ENCODE results near the gene CEP44.
"Not testable (repeated sequence)": the region's sequence is repeated elsewhere in the genome, so short reads cannot be mapped to it uniquely, and the experiment has no call there.

The CEP44 gene

GRCh38 chr4:174324236-174324635 is 40.5 kb downstream of the CEP44 start:
- no peak for DNase-seq (ENCODE audit: low spot score)

GRCh38 chr4:174324725-174325124 is 41.0 kb downstream of the CEP44 start:
- DNase-seq (ENCODE audit: low spot score): no peak

DNA sequence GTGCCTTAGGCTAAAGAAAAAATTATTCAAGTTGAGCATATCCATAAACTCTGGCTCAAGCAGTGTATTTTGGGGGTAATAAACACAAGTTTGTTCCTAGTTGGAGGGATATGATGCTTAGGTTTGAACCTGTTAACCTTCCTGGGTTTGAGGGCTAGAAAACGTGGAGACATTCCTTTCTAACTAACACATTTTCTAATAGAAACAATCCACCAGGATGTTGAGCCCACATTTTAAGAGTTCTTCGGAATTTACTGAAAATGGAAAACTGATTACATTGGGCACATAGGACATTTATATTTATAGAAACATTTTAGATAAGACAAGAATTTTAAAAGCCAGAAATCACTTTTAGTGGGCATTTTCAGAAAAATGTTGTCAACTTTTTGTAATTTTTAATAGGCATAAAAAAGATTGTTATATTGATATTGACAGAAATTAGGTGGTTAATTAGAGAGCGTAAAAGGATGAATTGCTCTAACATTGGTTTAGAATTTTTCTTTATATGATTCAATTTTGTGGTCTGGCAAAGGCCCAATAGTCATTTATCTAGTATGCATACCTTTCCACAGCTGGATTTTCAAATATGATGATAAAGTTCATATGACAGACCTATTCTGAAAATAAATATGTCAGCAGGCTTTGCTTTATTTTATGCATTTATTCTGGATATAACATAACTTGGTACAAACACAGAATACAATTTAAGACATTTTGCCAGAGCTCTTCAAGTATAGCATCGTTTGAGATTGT is 49.2 kb downstream of the CEP44 start:
- DNase-seq (ENCODE audit: low spot score): no peak

DNA sequence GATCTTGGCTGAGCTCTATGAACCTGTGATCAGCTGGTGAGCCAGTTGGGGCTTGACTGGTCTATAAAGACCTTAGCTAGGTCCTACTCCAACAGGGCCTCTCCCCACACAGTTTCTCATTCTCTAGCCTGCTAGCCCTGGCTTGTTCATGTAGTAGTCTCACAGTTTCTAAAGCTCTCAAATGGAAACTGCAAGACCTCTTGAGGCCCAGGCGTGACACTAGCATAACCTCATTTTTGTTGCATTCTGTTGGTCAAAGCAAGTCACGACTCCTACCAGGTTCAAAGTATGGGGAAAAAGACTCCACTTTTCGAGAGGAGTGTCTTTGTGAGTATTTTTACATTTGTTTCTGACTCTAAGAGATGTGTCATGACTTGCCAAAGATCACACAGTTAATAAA is 50.9 kb downstream of the CEP44 start:
- DNase-seq (ENCODE audit: low spot score): no peak

DNA sequence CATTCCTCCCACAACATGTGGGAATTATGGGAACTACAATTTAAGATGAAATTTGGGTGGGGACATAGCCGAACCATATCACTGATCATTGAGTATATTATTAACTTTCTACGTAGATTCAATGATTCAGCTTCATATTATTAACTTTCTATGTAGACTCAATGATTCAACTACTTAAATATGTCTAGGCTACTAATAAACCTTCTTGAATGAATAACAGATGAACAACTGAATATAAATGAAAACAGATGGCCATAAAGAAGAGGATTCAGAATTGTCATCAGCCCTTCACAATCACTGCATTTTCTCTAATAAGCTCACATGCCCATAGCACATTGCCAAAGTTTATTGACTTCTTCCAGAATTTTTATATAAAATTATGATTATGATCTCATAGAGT is 57.0 kb downstream of the CEP44 start:
- no peak for DNase-seq (ENCODE audit: low spot score)

GRCh38 chr4:174349156-174349555 is 65.4 kb downstream of the CEP44 start:
- no peak for DNase-seq (ENCODE audit: low spot score)

- DNase-seq (ENCODE audit: low spot score): no peak
Observed at GRCh38 chr4:174352061-174352819, 68.5 kb downstream of the CEP44 start.

DNA sequence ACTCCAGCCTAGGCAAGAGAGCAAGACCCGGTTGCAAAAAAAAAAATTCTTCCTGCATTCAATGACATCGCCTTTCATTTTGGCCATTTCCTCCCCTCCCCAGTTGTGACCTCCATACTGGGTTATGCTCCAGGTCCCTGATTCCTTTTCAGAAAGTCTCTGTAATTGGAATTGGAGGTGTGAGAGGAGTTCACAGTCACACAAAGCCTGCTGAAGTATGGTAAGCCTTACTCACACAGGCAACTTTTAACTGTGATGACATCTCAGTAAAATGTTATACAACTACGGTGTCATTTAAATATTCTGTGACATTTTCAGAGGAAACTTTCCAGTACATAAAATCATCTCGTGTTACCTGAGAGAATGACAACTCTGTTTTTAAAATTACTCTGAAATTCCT is 73.6 kb downstream of the CEP44 start:
- DNase-seq (ENCODE audit: low spot score): no peak

- DNase-seq (ENCODE audit: low spot score): no peak
Observed at GRCh38 chr4:174358410-174358809, 74.7 kb downstream of the CEP44 start.

DNA sequence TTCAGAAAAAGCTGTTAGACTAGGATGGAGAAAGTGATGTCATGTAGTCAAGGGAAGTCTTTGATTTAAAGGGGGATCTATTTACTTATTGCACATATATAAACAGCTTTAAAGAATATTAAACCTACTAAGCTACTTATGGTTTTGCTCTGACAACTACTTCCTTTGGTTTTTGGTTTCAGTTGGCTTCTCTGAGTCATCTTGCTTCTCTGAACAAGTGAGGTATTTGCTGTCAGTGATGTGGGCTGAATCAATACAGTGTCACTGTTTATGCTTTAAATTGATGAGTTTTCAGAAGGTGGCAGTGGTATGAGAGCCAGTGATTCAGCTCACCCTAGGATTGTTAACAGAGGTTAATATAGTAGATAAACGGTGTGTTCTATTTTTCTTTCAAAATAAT is 75.1 kb downstream of the CEP44 start:
- no peak for DNase-seq (ENCODE audit: low spot score)

- no peak for DNase-seq (ENCODE audit: low spot score)
Observed at GRCh38 chr4:174362340-174362739, 78.6 kb downstream of the CEP44 start.

DNA sequence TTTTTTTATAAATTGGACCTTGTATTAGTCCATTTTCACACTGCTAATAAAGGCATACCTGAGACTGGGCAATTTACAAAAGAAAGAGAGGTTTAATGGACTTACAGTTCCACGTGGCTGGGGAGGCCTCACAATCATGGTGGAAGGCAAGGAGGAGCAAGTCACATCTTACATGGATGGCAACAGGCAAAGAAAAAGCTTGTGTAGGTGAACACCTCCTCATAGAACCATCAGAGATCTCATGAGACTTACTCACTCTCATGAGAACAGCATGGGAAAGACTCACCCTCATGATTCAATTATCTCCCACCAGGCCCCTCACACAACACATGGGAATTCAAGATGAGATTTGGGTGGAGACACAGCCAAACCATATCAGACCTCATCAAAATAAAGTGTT is 80.1 kb downstream of the CEP44 start:
- not testable (repeated sequence) for DNase-seq (ENCODE audit: low spot score)

DNA sequence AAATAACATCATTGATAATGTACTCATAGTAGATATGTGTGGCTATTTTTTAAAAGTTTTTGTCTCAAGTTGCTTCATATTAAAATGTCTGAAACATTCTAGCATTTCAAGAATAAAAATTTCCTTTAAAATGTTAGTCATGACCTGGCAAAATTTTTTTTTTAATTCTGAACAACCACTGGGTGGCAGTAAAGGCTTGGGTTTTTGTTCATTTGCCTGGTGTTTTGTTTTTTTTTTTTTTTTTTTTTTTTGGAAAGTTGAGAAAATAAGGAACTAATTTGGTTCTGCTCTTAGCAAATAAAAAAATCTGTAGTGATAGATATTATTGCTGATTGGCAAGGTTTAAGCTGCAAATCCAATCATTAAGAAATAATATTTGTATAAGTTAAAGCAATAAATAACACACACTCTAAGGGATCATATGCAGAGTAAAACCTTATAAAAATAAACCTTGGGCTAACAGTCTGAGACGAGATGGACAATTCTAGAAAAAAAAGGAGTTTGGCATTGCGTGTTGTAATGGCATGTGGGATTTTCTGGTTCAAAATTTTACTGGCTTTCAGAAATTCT is 81.4 kb downstream of the CEP44 start:
- peak; percentile 24 for DNase-seq (ENCODE audit: low spot score)

- DNase-seq (ENCODE audit: low spot score): no peak
Observed at GRCh38 chr4:174369985-174370384, 86.3 kb downstream of the CEP44 start.

DNA sequence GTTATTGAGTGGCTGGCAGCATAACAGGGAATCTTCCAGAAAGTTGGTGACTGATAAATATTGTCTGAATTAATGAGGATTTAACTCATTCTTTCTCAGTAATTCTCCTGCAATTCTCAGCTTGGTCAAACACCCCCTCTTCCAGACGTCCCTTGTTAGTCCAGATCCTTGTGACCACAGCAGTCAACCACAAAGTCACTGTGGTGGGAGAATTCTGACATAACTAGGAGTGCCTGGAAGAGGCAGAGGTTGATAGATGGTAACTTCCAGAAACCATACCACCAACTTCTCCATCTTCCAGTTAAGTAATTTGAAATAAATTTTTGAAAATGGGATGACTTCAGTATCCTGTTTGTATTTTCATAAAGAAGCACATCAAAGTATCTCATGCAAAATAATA is 90.1 kb downstream of the CEP44 start:
- no peak for DNase-seq (ENCODE audit: low spot score)

DNA sequence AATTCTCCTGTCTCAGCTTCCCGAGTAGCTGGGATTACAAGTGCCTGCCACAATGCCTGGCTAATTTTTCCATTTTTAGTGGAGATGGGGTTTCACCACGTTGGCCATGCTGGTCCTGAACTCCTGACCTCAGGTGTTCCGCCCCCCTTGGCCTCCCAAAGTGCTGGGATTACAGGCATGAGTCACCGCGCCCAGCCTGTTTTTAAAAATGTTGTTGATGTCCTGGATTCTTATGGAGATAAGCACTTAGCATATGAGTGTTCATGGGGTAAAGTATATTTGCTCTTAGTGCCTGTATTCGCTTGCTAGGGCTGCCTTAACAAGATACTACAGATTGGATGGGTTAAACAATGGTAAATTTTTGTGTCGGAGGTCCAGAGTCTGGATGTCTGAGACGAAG is 91.7 kb downstream of the CEP44 start:
- no peak for DNase-seq (ENCODE audit: low spot score)

GRCh38 chr4:174377613-174378012 is 93.9 kb downstream of the CEP44 start:
- no peak for DNase-seq (ENCODE audit: low spot score)

GRCh38 chr4:174378951-174379350 is 95.2 kb downstream of the CEP44 start:
- no peak for DNase-seq (ENCODE audit: low spot score)

DNA sequence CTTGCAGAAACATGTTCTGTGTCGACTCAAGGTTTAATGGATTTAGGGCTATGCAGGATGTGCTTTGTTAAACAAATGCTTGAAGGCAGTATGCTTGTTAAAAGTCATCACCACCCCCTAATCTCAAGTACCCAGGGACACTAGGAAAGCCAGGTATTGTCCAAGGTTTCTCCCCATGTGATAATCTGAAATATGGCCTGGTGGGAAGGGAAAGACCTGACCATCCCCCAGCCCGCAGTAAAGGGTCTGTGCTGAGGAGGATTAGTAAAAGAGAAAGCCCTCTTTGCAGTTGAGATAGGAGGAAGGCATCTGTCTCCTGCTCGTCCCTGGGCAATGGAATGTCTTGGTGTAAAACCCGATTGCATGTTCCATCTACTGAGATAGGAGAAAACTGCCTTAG is 96.5 kb downstream of the CEP44 start:
- not testable (repeated sequence) for DNase-seq (ENCODE audit: low spot score)

DNA sequence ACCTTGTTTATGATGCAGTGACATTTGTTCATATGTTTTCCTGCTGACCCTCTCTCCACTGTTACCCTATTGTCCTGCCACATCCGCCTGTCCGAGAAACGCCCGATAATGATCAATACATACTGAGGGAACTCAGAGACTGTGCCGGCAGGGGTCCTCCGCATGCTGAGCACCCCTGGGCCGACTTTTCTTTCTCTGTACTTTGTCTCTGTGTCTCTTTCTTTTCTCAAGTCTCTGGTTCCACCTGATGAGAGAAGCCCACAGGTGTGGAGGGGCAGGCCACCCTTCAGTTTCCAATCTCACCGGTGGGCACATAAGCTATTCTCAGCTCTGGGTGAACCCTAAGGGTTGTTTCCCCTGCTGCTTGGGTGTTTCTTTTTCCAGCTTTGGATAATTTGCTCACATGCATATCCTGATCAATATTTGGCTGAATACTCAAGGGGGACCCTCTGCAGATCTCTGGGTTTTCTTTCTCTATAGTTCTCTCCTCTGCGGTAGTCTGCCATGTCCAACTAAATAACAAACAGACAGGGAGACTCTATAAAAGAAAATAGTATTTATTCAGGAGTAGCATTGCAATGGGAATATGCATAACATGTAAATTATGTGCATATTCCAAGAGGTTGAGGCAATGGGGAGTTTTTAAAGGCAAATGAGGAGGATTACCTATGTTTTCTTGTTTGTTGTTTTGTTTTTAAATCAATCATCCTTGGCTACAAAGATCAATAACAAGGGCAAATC is 97.2 kb downstream of the CEP44 start:
- no peak for DNase-seq (ENCODE audit: low spot score)

DNA sequence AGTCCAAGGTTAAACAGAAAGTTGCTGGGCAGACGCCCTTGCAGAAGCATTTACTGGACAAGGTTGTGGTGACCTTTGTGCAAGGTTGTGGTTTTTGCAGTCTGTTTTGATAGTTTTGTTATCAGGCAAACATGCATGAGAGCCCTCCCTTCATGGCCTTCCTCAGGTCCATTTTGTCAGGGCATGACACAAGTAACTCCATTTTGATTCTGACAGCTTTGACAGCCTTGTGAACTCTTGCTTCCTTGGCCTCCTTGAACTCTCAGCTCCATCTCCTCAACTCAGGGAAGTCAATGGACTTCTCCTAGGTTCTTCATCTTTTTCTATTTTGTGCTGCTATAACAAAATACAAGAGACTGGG is 97.7 kb downstream of the CEP44 start:
- DNase-seq (ENCODE audit: low spot score): no peak

Measured in hematopoietic multipotent progenitor cell treated with erythropoietin and hydrocortisone succinate and interleukin-3 and kit ligand, for 15 days (in vitro differentiated cells).